ENCODE data around the gene KMT5C.
A peak's percentile ranks its signal among the peaks of the same experiment; 100 is the strongest.

Gene KMT5C

GRCh38 chr19:55345818-55346724, 6.4 kb downstream of the KMT5C start:
- DNase-seq (ENCODE audit: low read depth, low spot score), result no peak
- no peak overlapping the region for H3K27ac ChIP-seq

- DNase-seq (ENCODE audit: low read depth, low spot score), result no peak
- no peak overlapping the region for H3K27ac ChIP-seq
Observed at GRCh38 chr19:55346725-55347441, 7.2 kb downstream of the KMT5C start.

- DNase-seq (ENCODE audit: low read depth, low spot score), result no peak
- no peak overlapping the region for H3K27ac ChIP-seq
Observed at GRCh38 chr19:55347442-55348009, 7.8 kb downstream of the KMT5C start.

GRCh38 chr19:55348317-55349034, 8.8 kb downstream of the KMT5C start:
- DNase-seq (ENCODE audit: low read depth, low spot score), result no peak
- no peak overlapping the region for H3K27ac ChIP-seq

GRCh38 chr19:55350620-55351315, 11.1 kb downstream of the KMT5C start:
- H3K27ac ChIP-seq, result no peak overlapping the region
- no peak for DNase-seq (ENCODE audit: low read depth, low spot score)

GRCh38 chr19:55352040-55352439, 12.4 kb downstream of the KMT5C start:
- peak overlapping the region; percentile 49 for H3K27ac ChIP-seq
- DNase-seq (ENCODE audit: low read depth, low spot score), result no peak

- no peak for DNase-seq (ENCODE audit: low read depth, low spot score)
- peak overlapping the region; percentile 49 for H3K27ac ChIP-seq
Observed at GRCh38 chr19:55352549-55353145, 13.0 kb downstream of the KMT5C start.

- DNase-seq (ENCODE audit: low read depth, low spot score), result no peak
- peak overlapping the region; percentile 39 for H3K27ac ChIP-seq
Observed at GRCh38 chr19:55353356-55353802, 13.7 kb downstream of the KMT5C start.

GRCh38 chr19:55353803-55354697, 14.4 kb downstream of the KMT5C start:
- DNase-seq (ENCODE audit: low read depth, low spot score), result no peak
- peak overlapping the region; percentile 39 for H3K27ac ChIP-seq

- peak within 1 kb of the TSS; percentile 39 for H3K27ac ChIP-seq
- no peak for DNase-seq (ENCODE audit: low read depth, low spot score)
Observed at GRCh38 chr19:55354698-55355212, 15.1 kb downstream of the KMT5C start, which contains the start of gene COX6B2. COX6B2 (minus strand) TSS chr19:55354719; CDS start chr19:55354521, 198 bp downstream.

GRCh38 chr19:55355213-55355821, 15.6 kb downstream of the KMT5C start:
- no peak for DNase-seq (ENCODE audit: low read depth, low spot score)
- H3K27ac ChIP-seq, result peak overlapping the region; percentile 37

- no peak overlapping the region for H3K27ac ChIP-seq
- no peak for DNase-seq (ENCODE audit: low read depth, low spot score)
Observed at GRCh38 chr19:55358493-55358892, 18.8 kb downstream of the KMT5C start.

- H3K27ac ChIP-seq, result no peak overlapping the region
- no peak for DNase-seq (ENCODE audit: low read depth, low spot score)
Observed at GRCh38 chr19:55358943-55359908, 19.6 kb downstream of the KMT5C start.

- DNase-seq (ENCODE audit: low read depth, low spot score), result no peak
- no peak overlapping the region for H3K27ac ChIP-seq
Observed at GRCh38 chr19:55360902-55361301, 21.2 kb downstream of the KMT5C start.

- no peak for DNase-seq (ENCODE audit: low read depth, low spot score)
- no peak overlapping the region for H3K27ac ChIP-seq
Observed at GRCh38 chr19:55362174-55362989, 22.7 kb downstream of the KMT5C start.
